ELR (cell line): Measurements from ENCODE around the gene PPP1CA.
"Not testable (repeated sequence)": the region's sequence is repeated elsewhere in the genome, so short reads cannot be mapped to it uniquely, and the experiment has no call there.

ENCODE experiments used
- DNase-seq: peaks from one replicate; pipeline ENCODE4 v3.0.0-alpha.2; 2015; ENCODE audit warnings: low read depth

Gene PPP1CA

GRCh38 chr11:67416416-67417335 is 15.0 kb upstream of the PPP1CA start:
- no peak for DNase-seq

- no peak for DNase-seq
Measured at GRCh38 chr11:67415501-67416304, 14.0 kb upstream of the PPP1CA start, which contains the start of gene CARNS1. CARNS1 (plus strand) TSS chr11:67415678; CDS start chr11:67416200, 522 bp downstream.

GRCh38 chr11:67413266-67413849 is 11.7 kb upstream of the PPP1CA start:
- DNase-seq: no peak

GRCh38 chr11:67412495-67413179 is 11.0 kb upstream of the PPP1CA start:
- no peak for DNase-seq

GRCh38 chr11:67411785-67412152 is 10.1 kb upstream of the PPP1CA start:
- no peak for DNase-seq

- DNase-seq: no peak
Measured at GRCh38 chr11:67410984-67411784, 9.5 kb upstream of the PPP1CA start.

- no peak for DNase-seq
Measured at GRCh38 chr11:67410369-67410831, 8.7 kb upstream of the PPP1CA start.

- no peak for DNase-seq
Measured at GRCh38 chr11:67409781-67410368, 8.2 kb upstream of the PPP1CA start.

GRCh38 chr11:67409261-67409666 is 7.6 kb upstream of the PPP1CA start:
- no peak for DNase-seq

GRCh38 chr11:67408437-67409200 is 7.0 kb upstream of the PPP1CA start:
- DNase-seq: no peak

GRCh38 chr11:67407688-67408163 is 6.1 kb upstream of the PPP1CA start:
- DNase-seq: no peak

- no peak for DNase-seq
Measured at GRCh38 chr11:67406969-67407687, 5.5 kb upstream of the PPP1CA start.

- DNase-seq: no peak
Measured at GRCh38 chr11:67406420-67406968, 4.8 kb upstream of the PPP1CA start.

- DNase-seq: no peak
Measured at GRCh38 chr11:67405688-67406339, 4.2 kb upstream of the PPP1CA start.

- DNase-seq: no peak
Measured at GRCh38 chr11:67405196-67405567, 3.5 kb upstream of the PPP1CA start.

GRCh38 chr11:67404515-67405195 is 3.0 kb upstream of the PPP1CA start:
- no peak for DNase-seq

- not testable (repeated sequence) for DNase-seq
Measured at GRCh38 chr11:67403085-67403484, 1.4 kb upstream of the PPP1CA start.
